Stomach (tissue), 4 donors: ENCODE measurements around the gene GPC6.

Experiments
- EP300 ChIP-seq: sonication (generic); formaldehyde crosslinking; IDR thresholded peaks from one replicate; pipeline ENCODE4 v1.6.1; 2017; ENCODE audit warnings: antibody characterized with exemption
- POLR2A ChIP-seq, 4 donors: fragments of 450-650 bp; IDR thresholded peaks; one replicate each; pipeline ENCODE4 v1.6.1; 2016; ENCODE audit warnings: antibody characterized with exemption in 4 of 4, control low read depth in 2 of 4, mild to moderate bottlenecking in 1 of 4, moderate library complexity in 1 of 4
- POLR2AphosphoS5 ChIP-seq, 3 donors: sonication (generic); formaldehyde crosslinking; IDR thresholded peaks; one replicate each; pipeline ENCODE4 v1.6.1; 2016; ENCODE audit warnings: antibody characterized with exemption in 3 of 3
- TF ChIP-seq, protein P1 (sequence below), 7 experiments: fragments of 450-650 bp in 4 of 7; fragments of 200-600 bp in 3 of 7; sonication (generic) in 3 of 7; IDR thresholded peaks; one replicate each; pipeline ENCODE4 v1.5.1; 2016 to 2019; ENCODE audit warnings: antibody characterized with exemption in 7 of 7, control low read depth in 2 of 7, mild to moderate bottlenecking in 1 of 7

DNA sequence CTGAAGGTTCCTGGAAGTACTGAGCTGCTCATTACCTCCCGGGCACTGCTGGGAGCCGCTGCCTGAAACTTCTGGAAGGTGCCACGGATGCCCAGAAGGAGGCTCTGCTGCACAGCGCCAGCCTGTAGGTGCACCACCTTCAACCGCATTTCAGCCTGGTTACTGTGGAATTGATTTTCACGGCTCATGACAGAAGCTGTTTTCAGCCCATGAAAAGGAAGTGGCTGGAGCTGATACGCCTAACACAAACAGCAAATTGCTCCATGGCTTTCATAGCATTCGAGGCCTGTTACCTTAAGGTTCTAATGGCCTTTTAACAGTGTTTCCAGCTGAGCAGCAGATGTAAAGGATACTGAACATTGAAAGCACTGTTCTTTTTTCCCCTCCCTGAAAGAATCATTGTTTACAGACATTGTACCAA is 22.0 kb downstream of the GPC6 start:
- TF ChIP-seq, protein P1, sequence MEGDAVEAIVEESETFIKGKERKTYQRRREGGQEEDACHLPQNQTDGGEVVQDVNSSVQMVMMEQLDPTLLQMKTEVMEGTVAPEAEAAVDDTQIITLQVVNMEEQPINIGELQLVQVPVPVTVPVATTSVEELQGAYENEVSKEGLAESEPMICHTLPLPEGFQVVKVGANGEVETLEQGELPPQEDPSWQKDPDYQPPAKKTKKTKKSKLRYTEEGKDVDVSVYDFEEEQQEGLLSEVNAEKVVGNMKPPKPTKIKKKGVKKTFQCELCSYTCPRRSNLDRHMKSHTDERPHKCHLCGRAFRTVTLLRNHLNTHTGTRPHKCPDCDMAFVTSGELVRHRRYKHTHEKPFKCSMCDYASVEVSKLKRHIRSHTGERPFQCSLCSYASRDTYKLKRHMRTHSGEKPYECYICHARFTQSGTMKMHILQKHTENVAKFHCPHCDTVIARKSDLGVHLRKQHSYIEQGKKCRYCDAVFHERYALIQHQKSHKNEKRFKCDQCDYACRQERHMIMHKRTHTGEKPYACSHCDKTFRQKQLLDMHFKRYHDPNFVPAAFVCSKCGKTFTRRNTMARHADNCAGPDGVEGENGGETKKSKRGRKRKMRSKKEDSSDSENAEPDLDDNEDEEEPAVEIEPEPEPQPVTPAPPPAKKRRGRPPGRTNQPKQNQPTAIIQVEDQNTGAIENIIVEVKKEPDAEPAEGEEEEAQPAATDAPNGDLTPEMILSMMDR (IDR thresholded peaks at IDR 0.05): no peak
- TF ChIP-seq POLR2A (IDR thresholded peaks at IDR 0.05) (no peak), EP300 (no peak), POLR2AphosphoS5 (IDR thresholded peaks at IDR 0.05) (no peak)
